ENCODE measurements around the gene NR2F6. TPM values are rescaled to one million over a fixed set of nuclear protein-coding genes. Genes with fewer than 3 reads are reported as not detected.

NR2F6 gene
- total and polyA plus RNA-seq, 11 donors: 30.8 to 117 (median 46.3) TPM

- peaks cover 4 to 29% (median 22%) of the 10 kb centered on the region in 12 donors for H3K4me1 ChIP-seq
- ATAC-seq (no peak), DNase-seq (peak in 1 of 5 donors; percentile 23)
- no peaks in the 10 kb centered on the region for H3K27me3 ChIP-seq
- H3K27ac ChIP-seq: no peak overlapping the region
- H3K36me3 ChIP-seq: peaks cover 0 to 47% (median 22%) of the 10 kb centered on the region in 9 donors
- H3K9me3 ChIP-seq: no peaks in the 10 kb centered on the region
- 72 to 89% (median 86%) methylated on average over 12 to 25 of the region's 25 CpGs for WGBS, 4 donors
- TF ChIP-seq POLR2A (IDR thresholded peaks at IDR 0.05) (no peak), CTCF (IDR thresholded peaks at IDR 0.05) (no peak)
- intact Hi-C loops (cut with DNase I): loop anchor here in 1 of 10 donors (10.0 kb wide), 1 partner anchor 157 kb away; the partner anchor contains the start of genes HAUS8 and MYO9B
- H3K4me3 ChIP-seq: no peak overlapping the region
Measured at GRCh38 chr19:17232258-17232657, 13.5 kb downstream of the NR2F6 start.

- DNase-seq: peak in 2 of 5 donors; percentile 22 to 35
- TF ChIP-seq POLR2A (IDR thresholded peaks at IDR 0.05): no peak
- no peak for TF ChIP-seq CTCF (IDR thresholded peaks at IDR 0.05)
- 94 to 98% (median 97%) methylated on average over 3 of the region's 3 CpGs for WGBS, 4 donors
- intact Hi-C loops (cut with DNase I): loop anchor here in 3 of 10 donors (5.0 to 10.0 kb wide), 2 partner anchors 153 to 155 kb away; partner anchors contain the start of genes HAUS8 (in 3 of the 3) and MYO9B (in 3 of the 3)
- Histone ChIP-seq H3K36me3 (peaks cover 0 to 47% (median 22%) of the 10 kb centered on the region in 9 donors), H3K4me1 (peaks cover under 1 to 25% (median 16%) of the 10 kb centered on the region in 12 donors), H3K27me3 (no peaks in the 10 kb centered on the region), H3K9me3 (no peaks in the 10 kb centered on the region), H3K27ac (no peak overlapping the region), H3K4me3 (no peak overlapping the region)
- ATAC-seq: no peak
Measured at GRCh38 chr19:17229890-17230289, 15.8 kb downstream of the NR2F6 start.

GRCh38 chr19:17227798-17228367, 17.8 kb downstream of the NR2F6 start:
- Histone ChIP-seq H3K36me3 (peaks cover 0 to 42% (median 17%) of the 10 kb centered on the region in 9 donors), H3K27me3 (no peaks in the 10 kb centered on the region), H3K4me1 (peaks cover 0 to 16% (median 10%) of the 10 kb centered on the region in 12 donors), H3K4me3 (no peak overlapping the region), H3K9me3 (no peaks in the 10 kb centered on the region), H3K27ac (peak overlapping the region in 1 of 12 donors; percentile 88)
- ATAC-seq (no peak), DNase-seq (peak in 2 of 5 donors; percentile 22 to 65)
- TF ChIP-seq CTCF (IDR thresholded peaks at IDR 0.05): no peak
- TF ChIP-seq POLR2A (IDR thresholded peaks at IDR 0.05): no peak
- intact Hi-C loops (cut with DNase I): loop anchor here in 3 of 10 donors (2.0 to 10.0 kb wide), 3 partner anchors 19 to 153 kb away; partner anchors contain the start of genes HAUS8 (in 2 of the 3) and MYO9B (in 2 of the 3)
- whole genome bisulfite sequencing, 4 donors: 75 to 83% (median 76%) methylated on average over 13 of the region's 13 CpGs
